Glutamatergic neuron (in vitro differentiated cells): ENCODE data around the gene MLKL. TPM values are rescaled to one million over a fixed set of nuclear protein-coding genes. Genes with fewer than 3 reads are reported as not detected.

Experiments
- DNase-seq: peaks from one replicate; pipeline ENCODE4 v3.0.0; 2022
- H3K27ac Mint-ChIP-seq: one replicate; pipeline ENCODE4 v1.8.0; 2020; ENCODE audit warnings: mild to moderate bottlenecking, mixed read lengths, inconsistent platforms; ENCODE audit not compliant: unreplicated experiment
- H3K27me3 Mint-ChIP-seq: one replicate; pipeline ENCODE4 v1.8.0; 2020; ENCODE audit warnings: mild to moderate bottlenecking, moderate library complexity, mixed read lengths, inconsistent platforms; ENCODE audit not compliant: unreplicated experiment
- H3K36me3 Mint-ChIP-seq: one replicate; pipeline ENCODE4 v1.8.0; 2020; ENCODE audit warnings: mild to moderate bottlenecking, mixed read lengths, inconsistent platforms; ENCODE audit not compliant: unreplicated experiment
- H3K4me1 Mint-ChIP-seq: one replicate; pipeline ENCODE4 v1.8.0; 2020; ENCODE audit warnings: mild to moderate bottlenecking, low read depth, mixed read lengths, inconsistent platforms; ENCODE audit not compliant: unreplicated experiment
- H3K4me3 Mint-ChIP-seq: one replicate; pipeline ENCODE4 v1.8.0; 2020; ENCODE audit warnings: mild to moderate bottlenecking, mixed read lengths, inconsistent platforms; ENCODE audit not compliant: unreplicated experiment
- H3K9me3 Mint-ChIP-seq: one replicate; pipeline ENCODE4 v1.8.0; 2020; ENCODE audit warnings: mild to moderate bottlenecking, moderate library complexity, mixed read lengths, inconsistent platforms; ENCODE audit not compliant: unreplicated experiment
- total RNA-seq: library from RNA; stranded (reverse); fragmentation: NEBNext Ultra II Directional; extraction: Animal tissue kit (Norgen Biotek cat#: 25700); gene quantifications from one replicate; pipeline ENCODE4 v1.2.1, GENCODE V29; 2021; ENCODE audit not compliant: unreplicated experiment
- TF ChIP-seq, protein P1 (sequence below): fragments of 200-600 bp; sonication (generic); IDR thresholded peaks from one replicate; pipeline ENCODE4 v1.5.0; 2021; ENCODE audit not compliant: partially characterized antibody, unreplicated experiment

Gene MLKL
- total RNA-seq, 1 donor from 2014 or later: not detected

DNA sequence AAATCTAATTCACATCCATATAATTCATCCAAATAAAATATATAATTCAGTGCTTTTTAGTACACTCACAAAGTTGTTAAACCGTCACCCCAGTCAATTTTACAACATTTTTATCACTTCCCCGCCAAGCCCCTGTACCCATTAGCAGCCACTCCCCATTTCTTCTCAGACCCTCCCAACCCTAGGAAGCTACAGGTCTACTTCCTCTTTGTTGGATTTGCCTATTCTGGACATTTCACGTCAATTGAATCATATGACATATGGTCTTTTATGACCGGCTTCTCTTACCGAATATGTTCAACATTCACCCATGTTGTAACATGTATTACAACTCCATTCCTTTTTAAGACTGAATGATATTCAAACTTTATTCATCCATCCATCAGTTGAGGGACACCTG, 19.9 kb upstream of the MLKL start:
- DNase-seq: no peak
- Mint-ChIP-seq H3K9me3 (peaks cover 2% of the 10 kb centered on the region), H3K4me3 (no peak overlapping the region), H3K36me3 (no peaks in the 10 kb centered on the region), H3K27me3 (peaks cover 5% of the 10 kb centered on the region), H3K4me1 (no peaks in the 10 kb centered on the region), H3K27ac (no peak overlapping the region)
- TF ChIP-seq, protein P1, sequence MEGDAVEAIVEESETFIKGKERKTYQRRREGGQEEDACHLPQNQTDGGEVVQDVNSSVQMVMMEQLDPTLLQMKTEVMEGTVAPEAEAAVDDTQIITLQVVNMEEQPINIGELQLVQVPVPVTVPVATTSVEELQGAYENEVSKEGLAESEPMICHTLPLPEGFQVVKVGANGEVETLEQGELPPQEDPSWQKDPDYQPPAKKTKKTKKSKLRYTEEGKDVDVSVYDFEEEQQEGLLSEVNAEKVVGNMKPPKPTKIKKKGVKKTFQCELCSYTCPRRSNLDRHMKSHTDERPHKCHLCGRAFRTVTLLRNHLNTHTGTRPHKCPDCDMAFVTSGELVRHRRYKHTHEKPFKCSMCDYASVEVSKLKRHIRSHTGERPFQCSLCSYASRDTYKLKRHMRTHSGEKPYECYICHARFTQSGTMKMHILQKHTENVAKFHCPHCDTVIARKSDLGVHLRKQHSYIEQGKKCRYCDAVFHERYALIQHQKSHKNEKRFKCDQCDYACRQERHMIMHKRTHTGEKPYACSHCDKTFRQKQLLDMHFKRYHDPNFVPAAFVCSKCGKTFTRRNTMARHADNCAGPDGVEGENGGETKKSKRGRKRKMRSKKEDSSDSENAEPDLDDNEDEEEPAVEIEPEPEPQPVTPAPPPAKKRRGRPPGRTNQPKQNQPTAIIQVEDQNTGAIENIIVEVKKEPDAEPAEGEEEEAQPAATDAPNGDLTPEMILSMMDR: no peak

DNA sequence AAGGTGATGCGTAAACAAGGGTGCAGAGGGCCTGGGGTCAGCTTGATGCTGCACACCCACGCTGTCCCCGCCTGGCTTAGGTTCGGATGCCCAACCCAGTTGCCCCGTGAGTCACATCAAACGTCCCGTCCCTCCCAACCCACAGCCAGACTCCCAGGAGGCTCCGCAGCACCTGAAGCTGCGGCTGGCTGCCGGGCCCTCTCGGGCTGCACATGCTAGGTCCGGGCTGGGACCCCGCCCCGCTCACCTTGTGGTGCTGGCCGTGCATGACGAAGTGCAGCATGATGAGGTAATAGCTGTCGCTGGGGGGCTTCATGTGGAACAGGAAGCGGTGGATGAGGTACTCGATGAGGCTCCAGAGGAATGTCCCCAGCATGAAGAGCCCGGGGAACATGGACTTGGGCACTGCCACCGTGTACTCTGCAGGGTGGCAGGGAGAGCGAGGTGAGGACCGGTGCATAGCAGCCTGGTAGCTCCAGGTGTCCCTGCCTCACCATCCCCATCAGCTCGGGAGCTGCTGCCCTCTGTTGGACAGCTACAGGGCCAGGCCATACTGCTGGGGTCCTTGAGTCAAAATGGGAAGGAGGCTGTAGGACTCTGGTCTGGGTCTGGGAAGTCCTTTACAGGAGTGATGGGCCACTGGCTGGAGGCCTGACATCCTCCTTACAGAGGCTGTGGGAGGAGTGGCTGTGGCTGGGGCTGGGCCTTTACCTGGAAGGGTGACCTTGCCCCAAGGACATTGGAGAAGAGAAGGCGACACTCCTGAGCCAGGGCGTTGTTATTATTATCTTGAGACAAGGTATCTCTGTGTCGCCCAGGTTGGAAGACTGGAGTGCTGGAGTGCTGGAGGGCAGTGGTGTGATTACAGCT, 18.3 kb upstream of the MLKL start:
- no peaks in the 10 kb centered on the region for H3K36me3 Mint-ChIP-seq
- H3K27ac Mint-ChIP-seq: no peak overlapping the region
- no peaks in the 10 kb centered on the region for H3K4me1 Mint-ChIP-seq
- no peak for DNase-seq
- peaks cover 5% of the 10 kb centered on the region for H3K27me3 Mint-ChIP-seq
- TF ChIP-seq, protein P1: no peak
- H3K9me3 Mint-ChIP-seq: peaks cover 2% of the 10 kb centered on the region
- no peak overlapping the region for H3K4me3 Mint-ChIP-seq

DNA sequence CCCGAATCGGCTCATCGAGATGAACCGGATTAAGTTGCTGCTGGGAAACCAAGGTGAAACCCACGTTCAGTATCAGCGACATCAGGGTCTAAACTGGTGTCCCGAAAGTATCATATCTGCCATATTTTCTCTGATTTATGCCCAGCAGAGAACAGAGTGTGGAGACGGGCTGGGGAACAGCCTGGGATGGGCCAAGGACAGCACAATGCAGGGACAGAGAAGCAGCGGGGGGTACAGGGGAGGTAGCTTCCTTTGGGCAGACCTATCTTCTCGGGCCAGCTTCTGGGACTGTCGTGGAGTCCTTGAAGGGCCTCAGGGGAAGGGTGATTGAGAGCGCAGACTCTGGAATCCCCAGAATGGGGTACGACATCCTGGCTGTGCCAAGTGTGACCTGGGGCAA, 17.5 kb upstream of the MLKL start:
- DNase-seq: no peak
- H3K36me3 Mint-ChIP-seq: no peaks in the 10 kb centered on the region
- peaks cover 5% of the 10 kb centered on the region for H3K27me3 Mint-ChIP-seq
- TF ChIP-seq, protein P1: no peak
- H3K27ac Mint-ChIP-seq: no peak overlapping the region
- no peaks in the 10 kb centered on the region for H3K4me1 Mint-ChIP-seq
- no peak overlapping the region for H3K4me3 Mint-ChIP-seq
- peaks cover 2% of the 10 kb centered on the region for H3K9me3 Mint-ChIP-seq

DNA sequence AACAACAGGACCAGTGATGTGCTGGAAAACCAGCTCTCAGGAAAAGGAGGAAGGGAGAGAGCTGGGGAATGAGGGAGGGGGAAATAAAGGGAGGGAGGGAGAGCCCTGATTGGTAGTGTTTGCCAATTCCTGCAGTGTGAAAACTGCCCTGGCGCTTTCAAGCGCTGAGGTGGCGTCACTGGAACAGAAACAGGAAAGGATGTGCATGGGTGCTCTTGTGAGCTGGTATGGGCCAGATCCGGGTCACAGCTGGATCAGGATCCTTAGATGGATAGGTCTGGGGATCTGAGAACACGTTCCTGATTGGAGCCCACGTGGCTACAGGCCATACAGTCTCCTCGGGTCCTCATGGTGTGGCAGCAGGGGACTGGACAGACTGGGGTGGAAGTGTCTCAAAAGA, 16.7 kb upstream of the MLKL start:
- no peaks in the 10 kb centered on the region for H3K4me1 Mint-ChIP-seq
- peaks cover 4% of the 10 kb centered on the region for H3K9me3 Mint-ChIP-seq
- no peak overlapping the region for H3K27ac Mint-ChIP-seq

DNA sequence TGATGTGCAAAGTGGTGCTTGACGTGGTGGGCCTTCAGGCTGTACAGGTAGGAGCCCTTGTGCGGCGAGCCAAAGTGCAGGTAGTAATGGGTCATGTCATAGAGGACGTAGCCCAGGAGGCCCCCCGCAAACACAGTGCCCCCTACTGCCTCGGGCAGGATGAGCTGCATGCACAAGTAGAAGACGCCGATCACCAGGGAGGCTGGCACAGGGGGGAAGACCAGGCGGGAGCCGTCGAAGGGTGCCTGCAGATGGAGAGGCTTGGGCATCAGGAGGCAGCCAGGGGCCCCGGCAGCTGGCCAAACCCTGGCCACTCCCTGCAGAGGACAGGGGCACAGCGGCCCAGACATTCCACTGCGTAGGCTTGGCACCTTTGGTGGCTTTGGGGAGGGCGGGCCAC, 15.7 kb upstream of the MLKL start:
- Mint-ChIP-seq H3K4me3 (no peak overlapping the region), H3K27me3 (peaks cover 3% of the 10 kb centered on the region), H3K27ac (no peak overlapping the region), H3K9me3 (peaks cover 4% of the 10 kb centered on the region), H3K36me3 (no peaks in the 10 kb centered on the region), H3K4me1 (no peaks in the 10 kb centered on the region)
- DNase-seq: no peak
- TF ChIP-seq, protein P1: no peak

More for the DNA sequence above, 16.7 kb upstream of the MLKL start:
- Mint-ChIP-seq H3K27me3 (peaks cover 5% of the 10 kb centered on the region), H3K4me3 (no peak overlapping the region), H3K36me3 (no peaks in the 10 kb centered on the region)
- TF ChIP-seq, protein P1: no peak
- DNase-seq: no peak
